K562 (cell line): ENCODE results near the gene RAB43. TPM values are rescaled to one million over a fixed set of nuclear protein-coding genes. Genes with fewer than 3 reads are reported as not detected.

Source experiments
- ATAC-seq: fragments of 200-7000 bp; cut with Tn5 transposase; 3 replicates; pipeline ENCODE4 v1.9.1; 2020; ENCODE audit warnings: moderate library complexity
- BruUV-seq: library from RNA; stranded (reverse); fragments of 400-500 nt; replicated peaks from 2 replicates; lab custom pipeline; 2021; lab: Mats Ljungman, UMichigan
- CTCF ChIA-PET: fragments of 300-600 bp; formaldehyde crosslinking; extraction: SDS; loops from one replicate; lab custom pipeline; 2021; ENCODE audit warnings: low intra/inter-chr PET ratio; lab: Yijun Ruan, JAX
- POLR2A ChIA-PET: fragments of 300-600, 350-650 bp; sonication (Branson Sonifier 250); formaldehyde crosslinking; extraction: SDS; loops from one replicate; lab custom pipeline; 2021; ENCODE audit warnings: antibody characterized with exemption, inconsistent platforms; lab: Yijun Ruan, JAX
- DNase-seq, 4 experiments: peaks; one replicate each; pipeline versions ENCODE4 v3.0.0 to v3.0.0-alpha.2; 2011 to 2018; ENCODE audit warnings: low spot score in 3 of 4, mixed read lengths in 3 of 4; ENCODE audit errors: extremely low read depth in 1 of 4
- FAIRE-seq: peaks from 2 replicates; lab custom pipeline; 2011; peaks lifted over from hg19 to GRCh38; lab: Jason Lieb, UNC
- H2AFZ ChIP-seq: 2 replicates; pipeline ENCODE4 v1.6.0; 2011; ENCODE audit warnings: low read depth, low read length, control low read depth, inconsistent platforms
- H3K27ac ChIP-seq: fragments of 200-600 bp; 3 replicates; pipeline ENCODE4 v1.8.0; 2011; ENCODE audit warnings: low read depth, mild to moderate bottlenecking, control low read depth, inconsistent platforms, low read length, moderate library complexity, mixed read lengths; ENCODE audit errors: extremely low read depth
- H3K27me3 ChIP-seq, 2 experiments: fragments of 300-600 bp in 1 of 2; 2 replicates in 1 of 2; 3 replicates in 1 of 2; pipeline versions ENCODE4 v1.6.0 to v1.8.0; 2011; ENCODE audit warnings: inconsistent platforms in 2 of 2, low read length in 2 of 2, mild to moderate bottlenecking in 1 of 2, mixed read lengths in 1 of 2, moderate library complexity in 1 of 2; ENCODE audit not compliant: control insufficient read depth in 2 of 2, insufficient read depth in 2 of 2
- H3K36me3 ChIP-seq: fragments of 300-600 bp; 3 replicates; pipeline ENCODE4 v1.8.0; 2011; ENCODE audit warnings: mild to moderate bottlenecking, low read length, inconsistent platforms; ENCODE audit not compliant: control insufficient read depth, insufficient read depth
- H3K4me1 ChIP-seq, 2 experiments: fragments of 200-600 bp in 1 of 2; replicated peaks in 1 of 2; 2 replicates in 1 of 2; 3 replicates in 1 of 2; pipeline versions ENCODE4 v1.5.1 to v1.8.0; 2011; ENCODE audit warnings: inconsistent platforms in 2 of 2, low read length in 2 of 2, mild to moderate bottlenecking in 1 of 2, mixed read lengths in 1 of 2, moderate library complexity in 1 of 2; ENCODE audit not compliant: control insufficient read depth in 2 of 2, insufficient read depth in 2 of 2
- H3K4me2 ChIP-seq: 2 replicates; pipeline ENCODE4 v1.6.1; 2011; ENCODE audit warnings: low read length, control low read depth, inconsistent platforms, mixed read lengths; ENCODE audit not compliant: insufficient read depth
- H3K4me3 ChIP-seq: fragments of 200-600 bp; sonication (generic), shearing (Covaris generic); 2 replicates; pipeline ENCODE4 v1.5.1; 2016; ENCODE audit warnings: control low read depth, inconsistent platforms
- H3K79me2 ChIP-seq: fragments of 200-600 bp; 3 replicates; pipeline ENCODE4 v1.8.0; 2011; ENCODE audit warnings: low read length, inconsistent platforms; ENCODE audit not compliant: control insufficient read depth, insufficient read depth
- H3K9ac ChIP-seq, 2 experiments: 2 replicates each; pipeline versions ENCODE4 v1.6.0 to v1.6.1; 2011; ENCODE audit warnings: low read depth in 2 of 2, low read length in 2 of 2, control low read depth in 1 of 2, inconsistent platforms in 1 of 2, mild to moderate bottlenecking in 1 of 2, mixed read lengths in 1 of 2; ENCODE audit not compliant: insufficient read depth in 1 of 2
- H3K9me1 ChIP-seq: one replicate; pipeline ENCODE4 v1.6.0; 2011; ENCODE audit warnings: inconsistent platforms, mild to moderate bottlenecking, low read length, moderate library complexity; ENCODE audit not compliant: control insufficient read depth, insufficient read depth
- H3K9me3 ChIP-seq: replicated peaks from 2 replicates; pipeline ENCODE4 v1.5.1; 2011; ENCODE audit warnings: low read depth, low read length, inconsistent platforms; ENCODE audit not compliant: control insufficient read depth, insufficient read depth
- H4K20me1 ChIP-seq: replicated peaks from 2 replicates; pipeline ENCODE4 v1.6.1; 2011; ENCODE audit warnings: low read length, inconsistent platforms, mixed read lengths; ENCODE audit not compliant: control insufficient read depth, insufficient read depth
- DACH1 ChIP-seq: fragments of 450-650 bp; IDR thresholded peaks from 2 replicates; pipeline ENCODE4 v1.6.1; 2018; ENCODE audit not compliant: partially characterized antibody
- EP400 ChIP-seq: fragments of 450-650 bp; IDR thresholded peaks from 2 replicates; pipeline ENCODE4 v1.6.1; 2017; ENCODE audit warnings: antibody characterized with exemption, mild to moderate bottlenecking, moderate library complexity
- ETV5 ChIP-seq: sonication (generic); formaldehyde crosslinking; IDR thresholded peaks from 2 replicates; pipeline ENCODE4 v1.4.0; 2020; ENCODE audit warnings: low read depth, mild to moderate bottlenecking, missing genetic modification reagents
- GTF3C2 ChIP-seq: IDR thresholded peaks from 3 replicates; pipeline ENCODE4 v1.6.1; 2011; ENCODE audit warnings: borderline replicate concordance, mild to moderate bottlenecking, moderate library complexity; ENCODE audit not compliant: insufficient read length; ENCODE audit errors: extremely low read depth
- HNRNPLL ChIP-seq: fragments of 200-400 bp; formaldehyde crosslinking; IDR thresholded peaks from 2 replicates; pipeline ENCODE4 v1.6.1; 2017; ENCODE audit warnings: low read length, low read depth, mild to moderate bottlenecking; ENCODE audit not compliant: poor library complexity, severe bottlenecking
- KDM1A ChIP-seq, 2 experiments: fragments of 450-650 bp; IDR thresholded peaks; 2 replicates each; pipeline ENCODE4 v1.6.1; 2016; ENCODE audit warnings: mild to moderate bottlenecking in 2 of 2
- NCOR1 ChIP-seq: fragments of 450-650 bp; IDR thresholded peaks from 2 replicates; pipeline ENCODE4 v1.6.1; 2016; ENCODE audit warnings: mild to moderate bottlenecking, moderate library complexity
- RBM15 ChIP-seq: fragments of 200-400 bp; formaldehyde crosslinking; IDR thresholded peaks from 2 replicates; pipeline ENCODE4 v1.6.1; 2018; ENCODE audit warnings: mild to moderate bottlenecking, low read length, moderate library complexity; ENCODE audit not compliant: insufficient read depth
- SIN3B ChIP-seq: fragments of 450-650 bp; IDR thresholded peaks from 2 replicates; pipeline ENCODE4 v1.6.1; 2017; ENCODE audit warnings: low read depth, mild to moderate bottlenecking, moderate library complexity
- SMAD3 ChIP-seq: fragments of 450-650 bp; formaldehyde crosslinking; conservative IDR thresholded peaks from 2 replicates; pipeline ENCODE4 v1.4.0; 2020; ENCODE audit warnings: mild to moderate bottlenecking
- SRF ChIP-seq, 2 experiments: fragments of 250-450, 450-650 bp in 1 of 2; sonication (Bioruptor Pico) in 1 of 2; sonication (generic) in 1 of 2; formaldehyde crosslinking; IDR thresholded peaks; 2 replicates each; pipeline versions ENCODE4 v1.5.0 to v1.5.1; 2020 to 2022; ENCODE audit warnings: mild to moderate bottlenecking in 1 of 2, missing genetic modification reagents in 1 of 2
- TGIF2 ChIP-seq: sonication (generic); formaldehyde crosslinking; IDR thresholded peaks from 2 replicates; pipeline ENCODE4 v1.8.1; 2022; ENCODE audit warnings: mild to moderate bottlenecking, missing genetic modification reagents, moderate library complexity
- USF1 ChIP-seq: sonication (generic); formaldehyde crosslinking; IDR thresholded peaks from 2 replicates; pipeline ENCODE4 v1.9.0; 2022; ENCODE audit warnings: mild to moderate bottlenecking, missing genetic modification reagents
- ZNF696 ChIP-seq: fragments of 250-450 bp; sonication (Bioruptor Pico); conservative IDR thresholded peaks from 2 replicates; pipeline ENCODE4 v1.4.0; 2020; ENCODE audit warnings: mild to moderate bottlenecking, moderate library complexity
- WGBS: fragments of 100-300 bp; shearing (Covaris generic); methylation state at CpG from one replicate; pipeline ENCODE4 v1.1.6; 2016; ENCODE audit warnings: low coverage, mixed read lengths; ENCODE audit not compliant: insufficient coverage; ENCODE audit errors: missing lambda C conversion rate; 5-methylcytosine and 5-hydroxymethylcytosine counted together
- in situ Hi-C: fragments of 300-500 bp; cut with MboI; formaldehyde crosslinking; loops from 4 replicates; pipeline ENCODE4 v1.15.0; 2018; ENCODE audit warnings: inconsistent platforms, mixed read lengths
- intact Hi-C: fragments of 100-400 bp; cut with micrococcal nuclease; formaldehyde crosslinking; loops from 2 replicates; pipeline ENCODE4 v1.14.2; 2022
- polyA plus RNA-seq, 8 experiments: library from polyadenylated mRNA; depleted of rRNA in 4 of 8; stranded (reverse) in 5 of 8; unstranded in 3 of 8; fragments of >200 nt; fragmentation: Nextera tagmentation in 2 of 8; fragmentation: Illumina TruSeq in 1 of 8; extraction: Ambion mirVana in 2 of 8; extraction: Trizol in 1 of 8; gene quantifications; 2 replicates each; pipeline versions ENCODE4 v1.2.1 to v1.2.3, GENCODE V29; 2011 to 2014; ENCODE audit warnings: inconsistent platforms in 1 of 8, missing spikeins in 1 of 8
- total RNA-seq, 7 experiments: library from RNA; depleted of rRNA in 6 of 7; stranded (reverse); fragments of >200 nt in 6 of 7; fragmentation: Illumina TruSeq in 2 of 7; extraction: Trizol in 2 of 7; gene quantifications; 2 replicates each; pipeline versions ENCODE4 v1.2.1 to v1.2.3, GENCODE V29; 2011 to 2021; ENCODE audit warnings: low replicate concordance in 1 of 7
- TF ChIP-seq, protein P1 (sequence below): fragments of 450-650 bp; IDR thresholded peaks from 2 replicates; pipeline ENCODE4 v1.6.1; 2017; ENCODE audit warnings: antibody characterized with exemption

Gene RAB43
- total and polyA plus RNA-seq, 9 of the 15 experiments (the other 6 are each of a cell fraction or from before 2014, with no cell fraction given) = 0.04 to 6.8 (median 1.7) TPM; not detected in 2

DNA sequence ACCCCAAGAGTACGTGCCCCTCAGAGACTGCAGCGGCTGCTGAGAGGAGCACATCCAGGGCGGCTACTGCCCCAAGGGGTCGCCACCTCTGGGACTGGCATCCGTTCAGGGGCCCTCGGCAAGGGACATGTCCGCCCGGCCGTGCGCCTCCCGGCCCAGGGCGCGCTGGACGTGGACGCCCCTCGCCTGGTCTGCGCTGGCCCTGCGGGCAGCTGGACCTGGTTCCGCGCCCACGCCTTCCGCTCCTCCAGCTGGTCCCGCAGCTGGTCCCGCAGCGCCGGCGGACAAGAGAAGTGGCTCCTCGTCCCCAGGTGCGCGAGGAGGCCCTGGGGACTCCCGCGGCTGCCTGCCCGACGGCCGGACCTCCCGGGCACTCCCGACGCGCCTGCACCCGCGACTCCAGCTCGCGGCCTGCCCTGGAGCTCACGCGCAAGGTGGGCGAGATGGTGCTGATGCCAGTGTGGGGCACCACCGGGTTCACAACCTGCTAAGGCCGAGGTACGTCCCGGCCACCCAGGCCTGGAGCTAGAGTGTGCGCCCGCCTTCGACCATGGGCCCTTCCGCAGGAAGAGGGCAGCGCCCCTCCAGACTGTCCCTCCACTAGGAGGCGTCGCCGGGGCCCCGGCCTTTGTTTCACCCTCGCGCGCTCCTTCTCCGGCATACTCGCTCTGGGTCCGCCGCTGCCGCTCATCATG lies 75.4 kb downstream of the RAB43 start:
- Histone ChIP-seq H3K9me3 (no peaks in the 10 kb centered on the region; the same call in 1 of the 2 replicates), H3K27ac (no peak overlapping the region), H3K4me1 (no peaks in the 10 kb centered on the region; a peak in 1 of 5 replicates), H4K20me1 (no peaks in the 10 kb centered on the region), H3K36me3 (no peaks in the 10 kb centered on the region), H3K9me1 (no peaks in the 10 kb centered on the region), H3K27me3 (no peaks in the 10 kb centered on the region), H3K9ac (no peak overlapping the region), H2AFZ (no peak overlapping the region), H3K4me2 (no peak overlapping the region), H3K79me2 (no peaks in the 10 kb centered on the region), H3K4me3 (no peak overlapping the region)
- no peak for ATAC-seq
- no TSS peak for BruUV-seq
- ChIA-PET POLR2A (interaction anchor here (0.7 kb wide), 1 partner anchor 266 kb away, joined by 3 read pairs; no protein-coding TSS in a partner anchor), CTCF (no interaction called here)
- intact Hi-C loops = no loop called here
- FAIRE-seq = no peak
- 91% methylated on average over 37 of the region's 67 CpGs for WGBS
- no peak for DNase-seq
- in situ Hi-C loops = no loop called here
- TF ChIP-seq SMAD3 (CRISPR knock-in tag) (no peak), EP400 (no peak), ZNF696 (no peak), RBM15 (no peak), GTF3C2 (no peak), TGIF2 (CRISPR knock-in tag) (no peak), NCOR1 (no peak), KDM1A (IDR thresholded peaks at IDR 0.05) (no peak), DACH1 (no peak), ETV5 (CRISPR knock-in tag) (no peak), SIN3B (no peak), HNRNPLL (no peak), SRF (CRISPR knock-in tag; IDR thresholded peaks at IDR 0.05) (no peak), USF1 (CRISPR knock-in tag) (no peak)
- TF ChIP-seq, protein P1, sequence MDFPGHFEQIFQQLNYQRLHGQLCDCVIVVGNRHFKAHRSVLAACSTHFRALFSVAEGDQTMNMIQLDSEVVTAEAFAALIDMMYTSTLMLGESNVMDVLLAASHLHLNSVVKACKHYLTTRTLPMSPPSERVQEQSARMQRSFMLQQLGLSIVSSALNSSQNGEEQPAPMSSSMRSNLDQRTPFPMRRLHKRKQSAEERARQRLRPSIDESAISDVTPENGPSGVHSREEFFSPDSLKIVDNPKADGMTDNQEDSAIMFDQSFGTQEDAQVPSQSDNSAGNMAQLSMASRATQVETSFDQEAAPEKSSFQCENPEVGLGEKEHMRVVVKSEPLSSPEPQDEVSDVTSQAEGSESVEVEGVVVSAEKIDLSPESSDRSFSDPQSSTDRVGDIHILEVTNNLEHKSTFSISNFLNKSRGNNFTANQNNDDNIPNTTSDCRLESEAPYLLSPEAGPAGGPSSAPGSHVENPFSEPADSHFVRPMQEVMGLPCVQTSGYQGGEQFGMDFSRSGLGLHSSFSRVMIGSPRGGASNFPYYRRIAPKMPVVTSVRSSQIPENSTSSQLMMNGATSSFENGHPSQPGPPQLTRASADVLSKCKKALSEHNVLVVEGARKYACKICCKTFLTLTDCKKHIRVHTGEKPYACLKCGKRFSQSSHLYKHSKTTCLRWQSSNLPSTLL = no peak
